ENCODE results near the gene KLF11.
A peak's percentile ranks its signal among the peaks of the same experiment; 100 is the strongest.

The KLF11 gene

DNA sequence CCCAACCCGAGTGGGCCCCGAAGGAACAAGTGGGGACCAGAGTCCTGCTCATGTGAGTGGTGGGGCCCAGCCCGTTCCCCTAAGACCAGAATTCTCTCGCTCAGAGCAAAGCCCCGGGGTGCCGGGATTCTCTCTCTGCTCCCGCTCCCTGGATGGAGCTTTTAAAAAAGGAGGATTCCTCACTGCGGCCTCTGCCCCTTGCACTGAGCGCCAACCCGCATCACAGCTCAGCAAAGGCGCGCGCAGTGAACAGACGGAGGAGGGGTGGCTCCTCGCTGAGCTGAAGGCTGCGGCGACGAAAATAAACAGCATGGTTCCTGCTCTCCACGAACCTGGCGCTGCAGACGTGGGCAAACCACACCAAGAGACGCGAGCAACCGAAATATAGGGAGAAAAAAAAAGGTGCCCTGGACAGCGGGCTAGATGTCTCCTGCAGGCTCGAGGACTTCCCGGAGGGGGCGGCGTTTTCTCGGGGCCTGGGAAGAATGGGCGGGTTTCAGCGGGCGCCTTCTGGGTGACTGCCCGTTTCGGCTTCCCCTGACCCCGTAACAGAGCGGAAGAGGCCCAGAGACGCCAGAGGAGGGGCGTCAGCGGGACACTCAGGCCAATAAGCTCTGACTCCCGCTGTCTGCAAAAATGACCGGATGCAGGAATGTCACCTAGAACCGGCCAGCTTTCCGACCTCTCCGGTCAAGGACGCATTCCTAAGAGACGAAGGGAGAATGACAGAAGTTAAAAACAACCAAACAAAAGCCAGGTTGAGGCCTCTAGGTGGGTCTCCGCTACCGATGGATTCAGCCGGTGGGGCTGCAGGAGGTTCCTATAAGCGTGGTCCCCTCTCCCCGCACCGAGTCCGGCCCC, 819 bp upstream of the KLF11 start:
- DNase-seq (ENCODE audit: low spot score): peak; percentile 6

DNA sequence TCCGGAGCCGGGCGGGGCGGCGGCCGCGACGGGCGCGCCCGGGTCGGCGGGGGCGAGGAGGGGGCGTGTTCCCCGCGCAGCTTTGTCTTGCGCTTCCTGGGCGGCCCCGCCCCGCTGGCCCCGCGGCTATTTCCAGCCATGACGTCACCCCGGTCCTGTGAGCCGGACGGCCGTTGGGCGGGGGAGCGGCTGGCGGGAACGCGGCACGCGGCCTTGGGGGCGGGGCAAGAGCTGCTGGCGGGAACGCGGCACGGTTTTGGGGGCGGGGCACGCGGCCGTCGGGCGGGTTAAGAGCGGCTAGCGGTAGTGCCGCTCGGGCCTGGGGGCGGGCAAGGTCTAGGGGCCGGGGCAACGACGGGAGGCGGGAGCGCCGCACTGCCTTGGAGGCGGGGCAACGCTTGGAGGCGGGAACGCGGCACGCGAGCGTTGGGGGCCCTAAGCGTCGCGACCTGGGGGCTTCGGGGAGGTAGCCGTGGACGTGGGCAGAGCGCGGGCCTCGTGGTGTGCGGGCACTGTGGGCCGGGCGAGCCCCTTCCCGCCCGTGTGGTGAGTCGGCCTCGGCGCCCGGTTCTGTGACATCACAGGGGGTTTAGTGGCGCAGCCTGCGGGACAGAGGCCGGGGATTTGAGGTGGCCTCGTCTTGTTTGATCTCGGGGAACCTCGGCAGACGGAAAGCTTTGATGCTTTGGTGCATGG, 704 bp downstream of the KLF11 start:
- DNase-seq (ENCODE audit: low spot score): peak; percentile 91

DNA sequence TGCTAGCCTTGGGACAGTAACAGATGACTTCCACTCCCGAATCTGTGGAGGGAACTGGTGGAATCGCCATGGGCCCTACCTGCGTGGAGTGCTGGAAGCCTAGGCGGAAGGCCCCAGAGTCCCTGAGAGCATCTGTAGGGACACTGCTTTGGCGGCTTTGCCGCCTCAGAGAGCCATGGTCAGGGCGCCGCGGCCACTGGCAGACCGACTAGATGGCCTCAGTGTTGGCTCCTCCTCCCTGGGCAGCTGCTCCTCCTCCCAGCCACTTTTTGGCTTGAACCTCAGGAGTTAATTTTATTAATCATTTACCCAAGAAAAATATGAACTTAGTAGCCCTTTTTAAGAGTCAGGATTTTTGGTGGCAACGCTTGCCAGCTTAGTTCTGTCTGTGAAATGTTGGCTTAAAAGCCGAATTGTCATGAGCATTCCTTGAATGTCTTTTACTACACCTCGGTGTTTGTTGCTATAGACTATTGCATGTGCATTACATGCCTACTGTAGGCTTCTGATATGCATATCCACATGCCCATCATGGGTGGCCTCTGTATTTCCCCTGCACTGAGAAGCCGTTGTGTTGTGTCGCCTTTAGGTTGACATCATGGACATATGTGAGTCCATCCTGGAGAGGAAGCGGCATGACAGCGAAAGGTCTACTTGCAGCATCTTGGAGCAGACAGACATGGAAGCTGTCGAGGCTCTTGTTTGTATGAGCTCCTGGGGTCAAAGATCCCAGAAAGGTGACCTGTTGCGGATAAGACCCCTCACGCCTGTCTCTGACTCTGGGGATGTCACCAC, 2.4 kb downstream of the KLF11 start:
- DNase-seq (ENCODE audit: low spot score): no peak

DNA sequence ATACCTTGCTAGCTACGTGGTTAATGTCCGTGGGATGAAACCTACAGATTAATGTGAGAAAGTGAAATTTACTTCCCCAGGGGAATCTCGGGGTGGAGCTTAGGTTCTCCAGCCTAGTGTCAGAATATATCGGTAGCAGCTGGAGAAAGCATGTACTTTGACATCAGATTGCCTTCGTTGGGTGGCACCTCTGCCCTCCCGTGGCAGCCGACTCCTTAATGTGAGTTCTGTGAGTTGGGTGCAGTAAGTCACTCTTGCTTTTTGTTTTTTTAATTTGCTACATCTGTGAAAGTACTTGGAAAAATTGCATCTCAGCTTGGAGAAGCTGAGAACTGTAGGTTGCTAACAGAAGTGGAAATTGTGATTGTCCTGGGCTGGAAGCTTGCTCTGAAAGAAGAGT, 3.6 kb downstream of the KLF11 start:
- no peak for DNase-seq (ENCODE audit: low spot score)

DNA sequence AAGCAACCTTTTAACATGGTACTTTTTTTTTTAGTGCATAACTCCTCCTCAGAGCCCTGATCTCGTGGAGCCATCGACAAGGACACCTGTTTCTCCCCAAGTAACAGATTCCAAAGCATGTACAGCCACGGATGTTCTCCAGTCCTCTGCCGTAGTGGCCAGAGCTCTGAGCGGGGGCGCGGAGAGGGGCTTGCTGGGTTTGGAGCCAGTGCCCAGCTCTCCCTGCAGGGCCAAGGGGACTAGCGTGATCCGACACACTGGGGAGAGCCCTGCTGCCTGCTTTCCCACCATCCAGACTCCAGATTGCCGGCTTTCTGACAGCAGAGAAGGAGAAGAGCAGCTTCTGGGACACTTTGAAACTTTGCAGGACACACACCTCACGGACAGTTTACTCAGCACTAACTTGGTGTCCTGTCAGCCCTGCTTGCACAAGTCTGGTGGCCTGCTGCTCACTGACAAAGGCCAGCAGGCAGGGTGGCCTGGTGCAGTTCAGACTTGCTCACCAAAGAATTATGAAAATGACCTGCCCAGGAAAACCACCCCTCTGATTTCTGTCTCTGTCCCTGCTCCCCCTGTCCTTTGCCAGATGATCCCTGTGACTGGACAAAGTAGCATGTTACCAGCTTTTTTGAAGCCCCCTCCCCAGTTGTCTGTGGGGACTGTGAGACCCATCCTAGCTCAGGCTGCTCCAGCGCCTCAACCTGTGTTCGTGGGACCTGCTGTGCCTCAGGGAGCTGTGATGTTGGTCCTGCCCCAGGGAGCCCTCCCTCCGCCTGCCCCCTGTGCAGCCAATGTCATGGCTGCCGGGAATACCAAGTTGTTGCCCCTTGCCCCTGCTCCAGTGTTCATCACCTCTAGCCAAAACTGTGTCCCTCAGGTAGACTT, 4.5 kb downstream of the KLF11 start:
- no peak for DNase-seq (ENCODE audit: low spot score)

DNA sequence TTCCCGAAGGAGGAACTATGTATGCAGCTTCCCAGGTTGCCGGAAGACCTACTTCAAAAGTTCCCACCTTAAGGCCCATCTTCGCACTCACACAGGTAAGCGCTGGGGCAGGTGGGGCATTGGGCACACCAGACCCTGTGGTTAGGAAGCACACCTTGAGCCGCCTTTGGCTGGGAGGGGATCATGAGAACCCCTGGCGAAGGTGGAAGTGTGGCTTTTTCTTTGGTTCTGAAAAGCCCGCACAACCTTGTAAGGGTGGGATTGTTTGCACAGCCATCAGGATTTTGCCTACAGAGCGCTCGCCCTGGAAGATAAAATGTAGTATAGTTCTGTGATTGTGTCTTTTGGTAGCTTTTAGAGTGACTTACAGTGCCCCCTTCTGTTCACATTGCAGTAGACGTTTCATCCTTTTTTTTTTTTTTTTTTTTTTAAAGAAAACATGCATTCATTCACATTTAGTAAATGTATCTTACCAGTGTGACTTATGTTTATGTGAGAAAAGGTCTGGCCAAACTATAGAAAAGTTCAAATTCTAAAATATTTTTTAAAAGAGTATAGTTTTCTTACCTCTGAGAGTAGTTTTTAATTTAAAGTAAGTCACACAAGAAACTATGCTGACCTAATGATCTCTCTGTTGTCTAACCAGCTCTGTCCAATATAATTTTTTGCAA, 5.3 kb downstream of the KLF11 start:
- DNase-seq (ENCODE audit: low spot score): peak; percentile 63

DNA sequence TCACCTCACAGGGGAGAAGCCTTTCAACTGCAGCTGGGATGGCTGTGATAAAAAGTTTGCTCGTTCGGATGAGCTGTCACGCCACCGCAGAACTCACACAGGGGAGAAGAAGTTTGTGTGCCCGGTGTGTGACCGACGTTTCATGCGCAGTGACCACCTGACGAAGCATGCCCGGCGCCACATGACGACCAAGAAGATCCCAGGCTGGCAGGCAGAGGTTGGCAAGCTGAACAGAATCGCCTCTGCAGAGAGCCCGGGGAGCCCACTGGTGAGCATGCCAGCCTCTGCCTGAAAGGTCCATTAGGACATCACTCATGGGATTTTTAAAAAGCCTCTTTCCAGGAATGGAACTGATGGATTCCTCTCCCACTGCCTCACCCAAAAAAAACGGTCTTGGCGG, 8.9 kb downstream of the KLF11 start:
- DNase-seq (ENCODE audit: low spot score): no peak

DNA sequence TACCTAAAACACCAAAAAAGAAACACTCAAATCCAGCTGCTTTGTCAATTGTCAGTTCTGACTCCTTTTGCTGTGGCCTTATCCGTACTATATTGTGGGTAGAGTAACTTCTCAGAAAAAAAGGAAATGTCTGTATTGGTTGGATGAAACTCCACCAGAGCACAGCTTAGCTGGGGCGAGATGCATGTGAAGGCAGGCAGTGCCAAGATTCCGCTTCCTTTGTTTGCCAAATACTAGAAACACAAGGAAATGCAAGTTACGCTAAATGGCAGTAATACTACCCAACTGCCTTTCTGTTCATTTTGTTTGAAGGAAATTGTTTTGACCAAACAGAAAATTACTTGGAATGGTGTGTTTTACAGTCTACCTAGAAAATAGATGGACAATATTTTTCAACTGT, 10.0 kb downstream of the KLF11 start:
- DNase-seq (ENCODE audit: low spot score): no peak

DNA sequence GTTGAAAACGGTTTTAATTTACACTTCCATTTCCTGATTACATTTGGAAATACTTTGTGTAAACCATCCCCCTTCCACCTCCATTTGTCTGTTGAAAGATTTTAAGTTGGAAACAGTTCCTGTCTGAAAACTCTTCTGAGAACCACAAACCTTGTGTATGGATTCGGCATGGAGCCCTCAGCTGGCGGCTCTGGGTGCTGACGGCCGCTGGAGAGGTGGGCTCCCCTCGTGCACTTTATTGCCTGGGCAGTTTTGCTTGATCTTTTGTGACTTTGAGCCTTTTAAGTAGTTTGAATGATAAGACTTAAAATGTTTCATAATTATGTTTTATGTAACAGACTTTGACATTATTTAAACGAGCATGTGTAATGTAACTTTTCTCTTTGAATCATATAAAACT, 11.1 kb downstream of the KLF11 start:
- DNase-seq (ENCODE audit: low spot score): no peak

DNA sequence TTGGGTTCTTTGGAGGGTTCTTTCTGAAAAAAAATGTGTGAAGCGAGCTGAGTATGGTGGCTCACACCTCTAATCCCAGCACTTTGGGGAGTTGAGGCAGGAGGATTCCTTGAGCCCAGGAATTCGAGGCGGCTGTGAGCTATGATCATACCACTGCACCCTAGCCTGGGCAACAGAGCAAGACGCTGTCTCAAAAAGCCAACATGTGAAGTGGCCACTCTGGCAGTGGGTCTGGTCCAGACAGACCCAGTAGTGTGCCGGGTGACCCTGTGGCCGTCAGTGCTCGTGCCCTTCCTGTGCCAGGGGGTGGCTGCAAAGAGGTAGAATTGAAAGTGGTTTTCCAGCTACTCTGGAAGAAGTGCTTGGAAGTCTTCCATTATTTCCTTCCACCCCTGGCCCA, 11.6 kb downstream of the KLF11 start:
- no peak for DNase-seq (ENCODE audit: low spot score)

DNA sequence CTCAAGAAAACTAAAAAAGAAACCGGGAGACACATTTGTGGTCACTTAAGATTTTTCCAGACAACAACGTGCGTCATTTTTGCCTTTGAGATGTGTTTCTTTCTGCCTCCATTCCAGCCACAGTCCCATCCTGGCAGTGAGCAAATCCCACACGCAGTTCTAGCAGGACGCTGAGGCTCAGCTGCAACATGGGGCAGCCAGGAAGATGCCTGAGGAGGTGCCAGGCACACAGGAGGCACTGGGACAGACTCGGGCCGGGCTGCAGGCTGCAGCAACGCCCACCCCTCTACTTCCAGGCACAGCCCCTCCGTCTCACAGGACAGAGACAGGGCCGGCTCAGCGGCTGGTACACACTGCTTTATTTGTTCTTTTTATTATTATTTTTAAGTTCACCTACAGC, 13.1 kb downstream of the KLF11 start:
- no peak for DNase-seq (ENCODE audit: low spot score)

DNA sequence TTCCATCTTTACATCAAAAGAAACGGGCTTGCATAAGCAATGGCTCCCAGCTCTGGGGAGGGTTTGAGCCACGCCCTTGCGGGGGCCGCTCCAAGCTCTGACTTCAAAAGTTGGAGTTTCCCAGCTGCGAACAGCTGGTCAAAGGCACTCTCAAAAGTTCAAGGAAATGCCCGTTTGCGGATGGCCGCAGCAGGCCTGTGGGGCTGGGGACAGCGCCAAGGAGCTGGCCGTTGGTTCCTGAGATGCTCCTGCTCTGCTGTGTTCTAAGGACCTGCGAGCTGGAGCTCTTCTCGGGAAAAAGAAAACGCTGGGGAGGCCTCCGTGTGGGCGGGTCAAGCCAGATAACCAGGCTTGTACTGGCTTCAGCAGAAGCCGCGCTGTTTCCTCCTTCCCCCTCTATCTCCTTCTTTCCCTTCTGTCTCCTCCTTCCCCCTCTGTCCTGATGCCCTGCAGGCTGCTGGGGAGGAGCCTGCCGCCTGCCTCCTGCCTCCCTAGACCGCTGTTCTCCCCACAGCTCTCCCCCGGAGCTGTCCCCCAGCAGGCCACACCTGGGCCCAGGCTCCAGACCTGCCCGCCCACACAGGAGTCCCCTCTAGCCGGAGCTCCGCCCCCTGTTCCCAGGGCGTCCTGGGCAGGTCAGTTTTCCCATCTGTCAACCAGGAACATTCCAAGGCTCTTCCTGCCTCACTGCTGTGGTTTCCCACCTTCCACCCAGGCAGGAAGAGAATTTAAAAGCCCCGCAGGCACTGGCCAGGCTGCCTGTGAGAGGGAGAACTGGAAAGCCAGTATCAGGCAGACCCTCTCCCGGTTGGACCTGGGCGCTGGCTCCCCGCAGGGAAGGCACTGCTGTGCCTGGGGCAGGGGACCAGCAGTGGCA, 14.1 kb downstream of the KLF11 start:
- DNase-seq (ENCODE audit: low spot score): peak; percentile 44

DNA sequence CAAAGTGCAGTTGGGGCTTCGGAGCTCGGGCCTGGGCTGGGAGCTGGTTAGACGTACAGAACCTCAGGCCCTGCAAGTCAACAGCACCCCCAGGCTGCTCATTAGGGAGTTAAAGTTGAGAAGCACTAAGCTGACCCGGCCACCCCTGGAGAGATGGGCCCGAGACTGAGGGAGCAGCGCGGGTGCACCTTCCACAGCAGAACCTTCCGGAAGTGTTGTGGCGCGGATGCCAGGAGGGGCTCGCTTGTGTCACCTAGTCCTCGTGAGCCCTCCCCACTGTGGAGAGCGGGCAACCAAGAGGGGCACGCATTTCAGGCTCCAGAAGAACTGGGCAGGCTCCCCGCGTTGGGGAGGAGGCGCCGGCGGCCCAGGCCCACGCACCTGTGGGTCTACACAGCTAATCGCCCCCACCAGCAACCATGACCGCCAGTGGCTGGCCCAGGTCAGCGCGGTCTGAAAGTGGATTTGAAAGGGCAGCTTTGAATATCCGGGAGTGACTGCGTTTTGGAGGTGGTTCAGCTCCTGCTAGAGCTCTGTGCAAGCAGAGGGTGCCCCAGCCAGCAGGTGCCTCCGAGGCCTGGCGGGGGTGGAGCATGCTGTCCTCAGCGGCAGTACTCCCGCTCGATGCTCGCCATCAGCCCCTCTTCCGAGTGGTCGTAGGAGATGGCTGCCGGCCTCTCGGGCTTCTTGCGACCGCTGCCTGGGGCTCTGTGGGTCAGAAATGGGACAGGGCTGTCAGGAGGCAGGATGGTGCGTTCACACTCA, 15.1 kb downstream of the KLF11 start:
- DNase-seq (ENCODE audit: low spot score): no peak

DNA sequence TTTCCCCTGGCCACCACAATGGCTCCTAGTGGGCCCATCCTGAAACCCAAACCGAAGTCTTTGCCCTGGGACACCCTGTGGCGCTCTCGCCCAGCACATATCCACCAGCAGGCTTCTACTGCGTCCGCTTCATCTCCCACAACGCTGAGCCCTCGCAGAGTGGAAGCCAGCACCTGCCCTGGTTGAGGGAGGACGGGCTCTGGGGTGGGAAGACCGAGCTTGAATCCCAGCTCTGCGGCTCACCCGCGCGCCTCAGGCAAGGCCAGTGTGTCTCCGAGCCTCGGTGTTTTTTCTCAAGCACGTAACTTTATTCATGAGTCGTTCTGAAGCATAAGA, 15.6 kb downstream of the KLF11 start:
- DNase-seq (ENCODE audit: low spot score): no peak

DNA sequence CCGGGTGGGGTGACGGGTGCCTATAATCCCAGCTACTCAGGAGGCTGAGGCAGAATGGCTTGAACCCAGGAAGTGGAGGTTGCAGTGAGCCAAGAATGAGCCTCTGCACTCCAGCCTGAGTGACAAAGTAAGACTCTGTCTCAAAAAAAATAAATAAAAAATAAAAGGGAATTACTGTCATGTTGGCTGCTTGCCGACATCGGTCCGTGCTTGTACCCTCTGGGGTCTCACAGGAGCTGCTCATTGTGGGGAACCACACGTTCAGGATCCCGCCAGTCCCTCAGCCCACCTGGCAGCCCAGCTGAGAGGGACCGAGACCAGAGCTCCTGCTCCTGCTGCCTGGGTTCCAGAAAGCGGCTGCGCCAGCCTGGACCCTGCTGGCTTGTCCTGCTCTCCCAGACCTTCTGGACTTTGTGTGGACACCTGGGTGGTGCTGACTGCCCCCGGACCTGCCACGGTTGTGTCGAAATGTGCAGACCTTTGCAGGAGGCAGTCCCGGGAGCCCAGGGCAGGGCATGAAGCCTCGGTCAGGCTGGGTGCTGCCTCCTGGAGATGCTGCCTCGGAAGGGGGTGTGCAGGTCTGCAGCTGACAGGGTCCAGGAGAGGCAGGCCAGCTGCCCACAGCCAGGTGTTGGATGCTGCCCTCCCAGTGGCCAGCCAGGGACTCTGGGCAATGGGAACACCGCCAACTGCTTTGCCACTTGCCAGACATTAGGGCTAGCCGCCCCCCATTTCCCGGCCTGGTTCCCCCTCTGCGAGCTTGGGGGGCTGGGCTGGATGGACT, 16.4 kb downstream of the KLF11 start:
- no peak for DNase-seq (ENCODE audit: low spot score)

DNA sequence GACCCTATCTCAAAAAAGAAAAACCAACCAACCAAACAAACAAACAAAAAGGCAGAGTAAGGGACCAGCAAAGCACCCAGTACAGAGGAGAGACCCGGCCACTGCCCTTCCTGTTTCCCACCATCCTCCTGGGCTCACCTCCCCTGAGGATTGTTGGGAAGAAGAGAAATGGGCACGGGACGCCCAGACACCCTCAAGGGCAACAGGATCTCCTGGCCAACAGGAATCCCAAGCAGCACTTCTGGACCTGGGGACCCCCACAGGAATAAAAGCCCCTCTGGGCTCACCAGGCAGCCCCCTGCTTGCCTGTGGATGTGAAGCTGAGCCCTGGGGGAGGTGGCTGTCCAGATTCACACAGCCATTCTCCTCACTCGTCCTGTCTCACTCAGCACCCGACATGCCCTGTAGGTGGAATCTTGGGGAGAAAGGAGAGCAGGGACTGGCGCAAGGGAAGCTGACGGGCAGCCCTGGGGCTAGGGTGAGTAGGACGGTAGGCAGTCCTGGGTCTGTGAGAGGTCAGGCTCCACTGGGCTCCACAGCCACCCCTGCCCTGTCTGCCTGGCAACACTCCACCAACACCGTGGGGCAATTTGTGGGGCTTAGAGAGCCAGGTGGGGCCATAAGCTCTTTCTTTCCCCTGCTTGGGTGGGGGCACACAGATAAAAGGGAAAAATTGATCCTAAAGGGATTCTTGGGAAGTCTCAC, 18.0 kb downstream of the KLF11 start:
- DNase-seq (ENCODE audit: low spot score): no peak

DNA sequence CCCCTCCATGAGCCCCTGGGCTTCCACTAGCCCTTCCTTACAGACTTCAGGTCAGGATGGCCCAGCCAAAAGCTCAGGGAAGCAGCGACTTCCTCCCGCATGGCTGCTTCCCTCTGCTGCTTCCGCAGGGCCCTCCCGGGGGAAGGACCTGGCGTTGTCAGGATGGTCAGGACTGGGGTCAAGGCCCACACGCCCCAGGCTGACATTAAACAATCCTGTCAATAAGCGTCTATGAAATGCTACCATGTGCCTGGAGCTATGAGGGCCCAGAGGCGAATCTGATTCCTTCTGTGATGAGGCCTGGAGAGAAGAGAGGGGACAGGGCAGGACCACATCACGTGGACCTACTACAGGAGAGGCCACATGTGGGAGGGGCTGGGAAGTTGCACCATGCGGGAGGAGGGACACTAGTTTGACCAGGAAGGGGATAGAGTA, 19.6 kb downstream of the KLF11 start:
- no peak for DNase-seq (ENCODE audit: low spot score)

DNA sequence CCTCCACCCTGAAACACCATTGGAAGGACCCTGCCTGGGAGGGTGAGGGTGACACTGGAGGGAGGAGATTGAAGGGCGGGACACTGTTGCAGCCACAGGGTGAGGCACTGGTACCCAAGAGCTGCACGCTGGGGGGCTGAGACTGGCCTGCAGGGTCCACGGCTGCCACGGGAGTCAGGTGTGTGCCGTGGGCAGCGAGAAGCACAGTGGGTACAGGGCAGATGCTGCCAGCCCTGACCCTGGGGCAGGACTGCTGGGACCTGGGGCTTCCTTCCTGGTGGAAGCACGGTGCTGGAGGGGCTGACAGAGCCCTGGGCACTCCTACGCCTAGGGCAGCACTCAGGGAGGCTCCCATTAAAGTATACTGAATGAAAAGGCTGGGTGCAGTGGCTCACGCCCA, 20.2 kb downstream of the KLF11 start:
- no peak for DNase-seq (ENCODE audit: low spot score)

All from COLO829 (cell line).